ENCODE measurements around the gene RSPRY1. TPM values are rescaled to one million over a fixed set of nuclear protein-coding genes. Genes with fewer than 3 reads are reported as not detected.

RSPRY1 gene
- total RNA-seq, 1 donor from 2014 or later: 46.6 TPM

DNA sequence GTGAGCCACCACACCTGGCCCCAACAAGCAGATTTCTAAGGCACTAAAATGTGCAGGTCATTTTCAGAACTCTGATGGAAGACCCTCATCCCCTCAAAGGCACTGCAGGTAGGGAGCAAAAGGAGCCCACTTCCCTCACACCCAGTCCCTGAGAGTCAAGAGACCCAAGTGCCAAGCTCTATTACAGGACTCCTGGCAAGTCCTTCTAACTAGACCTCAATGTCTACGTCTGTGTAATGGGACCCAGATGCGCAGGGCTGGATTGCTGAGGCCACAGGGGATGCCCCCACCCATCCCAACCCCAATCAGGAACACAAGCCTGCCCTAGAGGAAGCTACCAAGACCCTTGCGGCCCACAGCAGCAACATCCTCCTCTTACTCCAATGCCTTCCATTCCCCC, 95.7 kb downstream of the RSPRY1 start:
- Histone ChIP-seq H3K27me3 (peaks cover 48% of the 10 kb centered on the region), H2AFZ (replicated peaks) (no peak overlapping the region), H3K4me2 (no peak overlapping the region), H3K27ac (no peak overlapping the region), H3K9me3 (ENCODE audit: low read depth) (no peaks in the 10 kb centered on the region), H3K79me2 (ENCODE audit: low read depth) (no peaks in the 10 kb centered on the region), H3K36me3 (no peaks in the 10 kb centered on the region), H3K9ac (no peak overlapping the region), H3F3A (ENCODE audit: low read depth) (no peaks in the 10 kb centered on the region), H3K4me3 (no peak overlapping the region), H4K20me1 (ENCODE audit: low read depth) (no peaks in the 10 kb centered on the region), H3K4me1 (no peaks in the 10 kb centered on the region)
- Mint-ChIP-seq H3K27ac (peak overlapping the region; percentile 63), H3K4me1 (peaks cover 7% of the 10 kb centered on the region), H3K27me3 (ENCODE audit: insufficient read depth, low read depth) (peaks cover 28% of the 10 kb centered on the region), H3K9me3 (no peaks in the 10 kb centered on the region), H3K36me3 (no peaks in the 10 kb centered on the region), H3K4me3 (peak overlapping the region; percentile 24)
- TF ChIP-seq EZH2 (IDR thresholded peaks at IDR 0.05): no peak
- TF ChIP-seq, protein P1, sequence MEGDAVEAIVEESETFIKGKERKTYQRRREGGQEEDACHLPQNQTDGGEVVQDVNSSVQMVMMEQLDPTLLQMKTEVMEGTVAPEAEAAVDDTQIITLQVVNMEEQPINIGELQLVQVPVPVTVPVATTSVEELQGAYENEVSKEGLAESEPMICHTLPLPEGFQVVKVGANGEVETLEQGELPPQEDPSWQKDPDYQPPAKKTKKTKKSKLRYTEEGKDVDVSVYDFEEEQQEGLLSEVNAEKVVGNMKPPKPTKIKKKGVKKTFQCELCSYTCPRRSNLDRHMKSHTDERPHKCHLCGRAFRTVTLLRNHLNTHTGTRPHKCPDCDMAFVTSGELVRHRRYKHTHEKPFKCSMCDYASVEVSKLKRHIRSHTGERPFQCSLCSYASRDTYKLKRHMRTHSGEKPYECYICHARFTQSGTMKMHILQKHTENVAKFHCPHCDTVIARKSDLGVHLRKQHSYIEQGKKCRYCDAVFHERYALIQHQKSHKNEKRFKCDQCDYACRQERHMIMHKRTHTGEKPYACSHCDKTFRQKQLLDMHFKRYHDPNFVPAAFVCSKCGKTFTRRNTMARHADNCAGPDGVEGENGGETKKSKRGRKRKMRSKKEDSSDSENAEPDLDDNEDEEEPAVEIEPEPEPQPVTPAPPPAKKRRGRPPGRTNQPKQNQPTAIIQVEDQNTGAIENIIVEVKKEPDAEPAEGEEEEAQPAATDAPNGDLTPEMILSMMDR (IDR thresholded peaks at IDR 0.05): no peak
- TF ChIP-seq EZH2phosphoT487 (IDR thresholded peaks at IDR 0.05): no peak
- DNase-seq (ENCODE audit: low spot score): no peak

DNA sequence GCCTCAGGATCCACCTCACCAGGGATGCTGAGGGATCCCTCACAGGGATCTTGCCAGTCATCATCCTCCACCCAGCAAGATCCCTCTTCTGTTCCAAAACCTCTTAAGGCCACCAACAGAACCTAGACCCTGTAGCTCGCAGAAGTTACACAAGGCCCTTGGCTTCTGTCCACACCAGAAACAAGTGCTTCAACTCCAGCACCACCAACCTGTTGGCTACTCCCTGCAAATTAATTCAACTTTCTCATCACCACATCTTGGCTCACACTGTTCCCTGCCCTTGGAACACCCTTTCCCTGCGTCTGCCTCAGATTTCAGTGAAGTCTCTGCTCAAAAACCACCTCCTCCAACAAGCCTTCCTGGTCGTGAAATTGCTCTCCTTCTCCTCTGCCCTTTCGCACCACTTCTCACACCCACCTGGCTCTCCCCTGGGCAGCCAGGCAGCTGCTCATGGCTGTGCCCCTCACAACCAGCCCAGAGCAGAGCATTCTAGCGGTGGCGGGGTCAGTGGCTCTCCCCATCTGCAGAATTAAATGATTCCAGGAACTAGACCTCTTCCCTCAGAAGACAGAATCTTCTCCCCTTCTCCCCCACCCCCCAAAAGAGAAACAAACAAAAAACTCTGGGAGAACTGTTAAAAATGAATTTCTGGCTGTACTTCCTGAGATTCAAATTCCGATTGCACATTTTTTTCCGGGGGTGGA, 96.5 kb downstream of the RSPRY1 start:
- H3K4me1 Mint-ChIP-seq: peaks cover 2% of the 10 kb centered on the region
- H3K36me3 Mint-ChIP-seq: no peaks in the 10 kb centered on the region
- no peak overlapping the region for H3K27ac ChIP-seq
- H3K27me3 Mint-ChIP-seq (ENCODE audit: insufficient read depth, low read depth): peaks cover 31% of the 10 kb centered on the region
- peaks cover 48% of the 10 kb centered on the region for H3K27me3 ChIP-seq
- no peak overlapping the region for H3K27ac Mint-ChIP-seq
- TF ChIP-seq EZH2 (IDR thresholded peaks at IDR 0.05) (no peak), EZH2phosphoT487 (IDR thresholded peaks at IDR 0.05) (no peak)
- TF ChIP-seq, protein P1 (IDR thresholded peaks at IDR 0.05): no peak
- no peak overlapping the region for H3K9ac ChIP-seq
- H3K4me2 ChIP-seq: no peak overlapping the region
- no peaks in the 10 kb centered on the region for H3K9me3 ChIP-seq (ENCODE audit: low read depth)
- H4K20me1 ChIP-seq (ENCODE audit: low read depth): no peaks in the 10 kb centered on the region
- H3K36me3 ChIP-seq: no peaks in the 10 kb centered on the region
- DNase-seq (ENCODE audit: low spot score): no peak
- no peak overlapping the region for H3K4me3 ChIP-seq
- no peak overlapping the region for H2AFZ ChIP-seq (replicated peaks)
- no peaks in the 10 kb centered on the region for H3K4me1 ChIP-seq
- peak overlapping the region; percentile 42 for H3K4me3 Mint-ChIP-seq
- H3K79me2 ChIP-seq (ENCODE audit: low read depth): no peaks in the 10 kb centered on the region
- no peaks in the 10 kb centered on the region for H3K9me3 Mint-ChIP-seq
- H3F3A ChIP-seq (ENCODE audit: low read depth): no peaks in the 10 kb centered on the region

DNA sequence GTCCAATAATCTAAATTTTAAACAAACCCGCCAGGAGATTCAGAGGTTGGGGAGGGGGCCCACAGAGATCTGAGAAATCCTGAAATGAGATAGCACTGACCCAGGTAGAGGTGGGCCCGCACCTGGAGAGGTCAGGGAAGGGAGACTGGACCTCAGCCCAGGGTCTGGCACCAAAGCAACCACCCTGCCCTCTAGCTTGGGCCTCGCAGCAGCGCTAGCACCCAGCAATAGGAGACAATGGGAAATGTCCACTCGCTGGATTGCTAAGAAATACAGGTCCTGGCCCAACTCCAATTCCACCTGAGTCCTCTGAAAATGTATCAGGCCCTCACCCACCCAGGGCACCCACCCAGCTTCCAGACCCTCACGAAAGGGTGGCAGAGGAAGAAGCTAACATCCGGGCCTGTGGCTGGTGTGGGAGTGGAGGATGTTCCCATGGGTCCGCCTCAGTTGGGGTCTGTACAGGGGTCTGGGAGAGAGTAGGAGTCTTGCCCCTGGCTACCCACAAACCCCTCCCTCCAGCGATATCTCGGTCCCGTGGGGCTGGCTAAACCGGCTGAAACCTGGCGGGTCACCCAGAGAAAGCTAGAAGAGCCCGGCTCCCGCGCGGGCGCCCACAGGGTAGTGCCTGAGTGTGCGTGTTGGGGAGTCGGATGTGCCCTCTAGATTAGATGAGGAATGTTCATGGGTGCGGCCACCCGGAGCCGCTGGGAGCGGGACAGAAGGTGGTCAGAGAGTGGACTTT, 97.3 kb downstream of the RSPRY1 start:
- H3K27me3 ChIP-seq: peaks cover 48% of the 10 kb centered on the region
- H3K9me3 ChIP-seq (ENCODE audit: low read depth): no peaks in the 10 kb centered on the region
- TF ChIP-seq EZH2phosphoT487 (IDR thresholded peaks at IDR 0.05) (no peak), EZH2 (IDR thresholded peaks at IDR 0.05) (no peak)
- TF ChIP-seq, protein P1 (IDR thresholded peaks at IDR 0.05): no peak
- peaks cover 31% of the 10 kb centered on the region for H3K27me3 Mint-ChIP-seq (ENCODE audit: insufficient read depth, low read depth)
- H3K4me2 ChIP-seq: peak overlapping the region; percentile 81
- H3K27ac Mint-ChIP-seq: no peak overlapping the region
- H3K79me2 ChIP-seq (ENCODE audit: low read depth): no peaks in the 10 kb centered on the region
- peak overlapping the region; percentile 84 for H3K4me3 Mint-ChIP-seq
- DNase-seq (ENCODE audit: low spot score): no peak
- no peak overlapping the region for H3K4me3 ChIP-seq
- no peaks in the 10 kb centered on the region for H3K4me1 Mint-ChIP-seq
- no peaks in the 10 kb centered on the region for H4K20me1 ChIP-seq (ENCODE audit: low read depth)
- H3K9me3 Mint-ChIP-seq: no peaks in the 10 kb centered on the region
- no peak overlapping the region for H3K27ac ChIP-seq
- no peaks in the 10 kb centered on the region for H3K36me3 ChIP-seq
- H3K4me1 ChIP-seq: no peaks in the 10 kb centered on the region
- no peaks in the 10 kb centered on the region for H3K36me3 Mint-ChIP-seq
- no peak overlapping the region for H2AFZ ChIP-seq (replicated peaks)
- no peak overlapping the region for H3K9ac ChIP-seq
- H3F3A ChIP-seq (ENCODE audit: low read depth): no peaks in the 10 kb centered on the region

Data from neural progenitor cell (in vitro differentiated cells).